GM19025 (cell line): ENCODE data around the gene PRR29.

Source experiments
- ATAC-seq: cut with Tn5 transposase; IDR thresholded peaks from one replicate; pipeline ENCODE4 v1.9.1; 2021; ENCODE audit warnings: mild to moderate bottlenecking, low read depth, moderate library complexity; ENCODE audit not compliant: unreplicated experiment

Gene PRR29

DNA sequence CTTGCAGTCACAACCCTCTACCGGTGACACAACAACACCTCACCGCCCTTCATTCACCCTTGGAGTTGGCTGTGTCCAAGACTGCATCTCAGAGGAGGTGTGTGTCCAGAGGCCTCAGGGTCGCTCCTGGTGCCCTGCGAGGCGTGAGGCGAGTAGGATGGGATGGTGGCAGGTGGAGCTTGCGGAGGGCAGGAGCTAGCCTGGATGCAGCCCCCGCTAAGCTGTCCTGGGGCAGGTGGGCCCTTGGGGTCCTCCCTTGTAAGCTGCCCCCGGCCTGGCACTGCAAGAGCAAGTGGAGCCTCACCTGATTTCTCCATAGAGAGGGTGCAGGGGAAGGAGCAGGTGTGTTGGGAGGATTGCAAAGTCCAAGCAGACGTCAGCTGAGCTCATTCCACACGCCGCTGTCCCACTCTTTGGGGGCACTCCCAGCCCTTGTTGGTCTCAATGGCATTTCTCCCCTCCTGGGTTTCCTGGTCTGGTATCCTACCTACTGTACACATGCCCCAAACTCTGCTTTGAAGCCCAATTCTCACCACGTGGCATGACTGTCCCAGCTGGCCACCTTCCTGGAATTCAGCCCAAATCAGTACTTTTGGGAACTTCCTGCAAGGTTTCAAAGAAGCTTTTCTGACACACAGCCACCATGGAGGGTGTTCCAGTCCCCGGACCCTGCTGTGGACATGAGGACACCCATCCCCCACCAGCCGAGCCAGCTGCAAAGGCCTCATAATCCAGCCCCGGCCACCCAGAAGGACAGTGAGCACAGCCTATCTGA lies 40.4 kb downstream of the PRR29 start:
- ATAC-seq: no peak

DNA sequence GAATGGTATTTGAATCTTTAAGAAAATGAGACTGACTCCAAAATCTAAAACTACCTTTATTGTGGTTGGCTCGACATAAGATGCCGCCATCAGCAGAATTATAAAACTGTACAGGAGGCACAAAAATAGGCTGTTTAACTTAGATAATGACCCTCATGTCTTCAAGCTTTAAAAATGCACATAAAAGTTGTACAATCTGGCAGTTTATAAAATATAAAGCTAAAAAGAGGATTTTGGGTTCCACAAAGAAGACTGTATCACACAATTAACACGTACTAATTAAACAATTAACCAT lies 40.9 kb downstream of the PRR29 start:
- ATAC-seq: no peak

DNA sequence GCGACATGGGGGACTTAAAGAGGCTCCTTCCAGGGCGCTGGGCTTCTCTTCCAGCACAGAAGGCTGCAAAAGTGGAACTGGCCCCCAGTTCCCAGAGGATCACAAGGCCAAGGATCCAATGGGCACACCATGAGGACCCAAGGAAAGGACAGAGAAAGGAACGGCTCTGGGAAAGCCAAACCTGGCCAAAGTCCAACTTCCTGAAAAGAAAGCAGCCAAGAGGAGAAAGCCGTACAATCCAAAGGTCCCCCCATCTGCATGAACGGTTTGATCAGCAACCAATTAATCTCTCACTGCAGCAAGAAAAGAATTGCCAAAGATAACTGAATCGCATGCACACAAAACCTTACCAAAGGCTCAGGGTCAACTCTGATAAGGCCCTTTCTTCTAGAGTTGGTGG lies 42.1 kb downstream of the PRR29 start:
- no peak for ATAC-seq

DNA sequence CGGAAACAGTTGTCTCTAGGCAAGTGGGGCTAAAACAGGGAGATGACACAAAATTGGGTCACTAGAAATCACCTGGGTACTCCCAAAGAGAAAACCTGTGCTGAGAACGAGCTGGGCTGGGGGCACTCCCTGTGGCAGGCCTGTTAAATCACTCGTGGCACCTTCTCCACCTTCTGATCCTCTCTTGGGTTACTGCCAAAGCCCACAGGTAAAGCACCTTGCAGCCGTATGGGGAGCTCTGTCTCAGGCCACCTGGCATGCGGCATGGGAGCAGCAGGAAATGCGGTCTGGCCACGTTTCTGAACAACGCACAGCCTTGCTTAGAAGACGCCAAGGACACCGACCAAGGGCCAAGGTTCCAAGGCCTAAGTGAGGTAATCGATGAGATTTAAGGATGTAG lies 43.8 kb downstream of the PRR29 start:
- ATAC-seq: no peak

DNA sequence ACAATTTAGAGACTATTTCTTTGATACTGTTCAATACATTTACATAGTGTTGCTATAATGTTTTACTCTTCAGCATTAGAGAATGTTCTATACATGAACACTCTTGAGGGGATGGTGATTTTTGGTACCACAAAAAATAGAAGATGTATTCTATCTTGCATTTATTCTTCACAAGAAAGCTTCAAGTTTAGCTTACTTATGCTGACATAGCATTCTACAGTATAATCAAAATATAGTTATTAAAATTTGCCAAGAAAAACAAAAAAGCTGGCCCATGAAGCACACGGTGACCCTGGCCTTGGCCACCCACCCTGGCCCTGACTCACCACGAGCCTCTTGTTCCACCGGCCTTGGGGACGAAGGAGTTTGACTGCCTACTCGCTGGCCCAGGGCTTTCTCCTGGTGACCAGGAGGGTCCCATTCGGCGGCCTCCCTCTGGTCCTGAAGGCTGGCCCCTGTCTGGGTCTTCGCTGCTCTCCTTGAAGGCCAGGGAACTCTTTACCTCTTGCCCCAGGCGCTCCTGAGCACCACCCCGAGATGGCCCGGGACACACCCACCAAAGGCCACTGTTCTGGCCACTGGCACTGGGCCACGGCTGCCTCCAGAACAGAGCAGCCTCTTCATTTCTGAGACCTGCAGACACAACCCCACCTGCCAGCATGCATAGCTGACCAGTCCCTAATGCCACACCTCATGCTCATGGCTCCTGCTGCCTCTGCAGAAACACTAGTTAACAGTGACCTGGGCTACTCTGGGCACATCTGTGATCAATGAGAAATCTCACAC lies 44.7 kb downstream of the PRR29 start:
- no peak for ATAC-seq

DNA sequence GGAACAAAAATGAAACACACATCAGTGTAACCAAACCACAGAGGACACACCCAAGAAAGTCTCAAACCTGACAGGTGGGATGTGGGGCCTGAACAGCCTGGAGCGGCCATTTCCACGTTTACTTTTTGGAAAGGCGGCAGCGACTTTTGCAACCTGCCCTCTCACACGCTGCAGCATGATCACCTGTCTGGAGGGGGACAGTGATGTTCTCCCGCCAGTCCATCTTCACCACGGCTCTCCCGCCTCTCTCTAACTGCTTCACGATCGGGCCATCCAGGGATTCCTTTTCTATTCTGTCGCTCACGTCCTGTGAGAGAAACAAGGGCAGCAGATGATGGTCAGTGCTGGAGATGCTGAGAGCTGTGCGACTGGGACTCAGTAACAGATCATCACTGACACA lies 47.0 kb downstream of the PRR29 start:
- no peak for ATAC-seq

DNA sequence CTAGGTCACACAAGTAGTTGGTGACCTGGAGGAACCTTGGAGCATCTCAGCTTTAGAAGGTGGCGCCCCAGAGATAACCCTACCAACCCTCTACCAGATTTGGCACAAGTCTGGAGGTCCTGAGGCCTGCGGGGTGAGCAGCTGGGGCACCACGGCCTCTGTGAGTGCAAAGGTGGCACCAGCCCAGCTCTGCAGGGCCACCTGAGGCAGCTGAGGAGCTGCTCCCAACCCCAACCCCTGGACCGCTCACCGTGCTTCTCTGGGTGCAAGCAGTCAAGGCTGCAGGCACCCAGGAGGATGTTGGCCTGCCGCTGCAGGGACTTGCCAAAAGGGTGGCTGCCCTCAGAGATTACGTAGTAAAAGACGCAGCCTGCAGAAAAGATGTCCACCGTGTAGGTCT lies 50.7 kb downstream of the PRR29 start:
- no peak for ATAC-seq

DNA sequence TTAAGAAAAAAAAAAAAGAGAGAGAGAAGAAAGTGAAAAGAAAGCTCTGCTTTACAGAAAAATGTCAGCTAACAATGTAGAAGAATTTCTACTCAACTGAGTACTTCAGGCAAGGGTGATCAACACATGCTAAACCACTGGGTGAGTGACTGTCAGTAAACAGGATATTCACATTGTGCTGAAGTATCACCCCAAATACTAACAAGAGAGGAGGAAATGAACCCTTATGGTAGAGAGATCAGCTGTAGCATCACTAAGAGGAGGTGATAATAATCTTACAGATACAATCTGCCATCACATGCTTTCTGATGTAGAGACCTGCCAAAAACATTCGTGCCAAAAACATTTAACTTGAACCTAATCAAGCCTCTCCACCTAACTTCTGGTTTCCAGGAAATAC lies 53.0 kb downstream of the PRR29 start:
- no peak for ATAC-seq

DNA sequence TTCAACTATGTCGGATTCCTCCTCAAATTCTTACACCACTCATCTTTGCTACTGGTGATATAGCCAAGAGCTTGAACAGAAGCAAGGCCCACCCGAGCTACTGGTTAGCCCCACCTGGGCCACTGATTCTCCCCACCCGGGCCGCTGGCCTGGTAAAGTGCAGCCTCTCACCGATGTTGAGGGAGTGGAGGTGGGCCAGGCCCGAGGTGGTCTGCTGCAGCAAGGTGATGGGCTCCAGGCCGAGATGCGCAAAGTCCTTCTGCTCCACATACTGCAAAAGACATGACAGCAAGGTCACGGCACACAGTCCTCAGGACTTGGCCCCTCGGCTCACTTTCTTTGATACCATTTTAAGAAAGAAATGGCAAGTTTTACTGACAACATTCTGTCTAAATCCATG lies 55.0 kb downstream of the PRR29 start:
- no peak for ATAC-seq
